MM.1S (cell line): ENCODE results near the gene MEFV.

Experiments
- DNase-seq: peaks from one replicate; pipeline ENCODE4 v3.0.0-alpha.2; 2015
- H2AFZ ChIP-seq: fragments of 300-600 bp; sonication (generic); 2 replicates; pipeline ENCODE4 v1.6.0; 2016; ENCODE audit warnings: antibody characterized with exemption, low read length
- H3F3A ChIP-seq: fragments of 300-600 bp; sonication (generic); 2 replicates; pipeline ENCODE4 v1.6.1; 2016; ENCODE audit warnings: mild to moderate bottlenecking, antibody characterized with exemption, low read length, moderate library complexity, mixed read lengths; ENCODE audit not compliant: insufficient read depth
- H3K27ac ChIP-seq: fragments of 300-600 bp; sonication (generic); 2 replicates; pipeline ENCODE4 v1.5.1; 2016; ENCODE audit warnings: mild to moderate bottlenecking, low read length
- H3K27me3 ChIP-seq: fragments of 300-600 bp; sonication (generic); replicated peaks from 2 replicates; pipeline ENCODE4 v1.6.0; 2016; ENCODE audit warnings: low read length; ENCODE audit not compliant: insufficient read depth
- H3K36me3 ChIP-seq: fragments of 300-600 bp; sonication (generic); replicated peaks from 2 replicates; pipeline ENCODE4 v1.6.1; 2016; ENCODE audit warnings: mild to moderate bottlenecking, low read length, mixed read lengths; ENCODE audit not compliant: insufficient read depth
- H3K4me1 ChIP-seq: fragments of 300-600 bp; sonication (generic); 2 replicates; pipeline ENCODE4 v1.6.1; 2016; ENCODE audit warnings: low read length, mixed read lengths
- H3K4me2 ChIP-seq: fragments of 300-600 bp; sonication (generic); 2 replicates; pipeline ENCODE4 v1.6.0; 2016; ENCODE audit warnings: low read depth, low read length
- H3K4me3 ChIP-seq: fragments of 300-600 bp; sonication (generic); 2 replicates; pipeline ENCODE4 v1.5.1; 2016; ENCODE audit warnings: low read length, mixed read lengths
- H3K79me2 ChIP-seq: fragments of 300-600 bp; sonication (generic); 2 replicates; pipeline ENCODE4 v1.6.1; 2016; ENCODE audit warnings: mixed run types, low read length, mixed read lengths
- H3K9ac ChIP-seq: fragments of 300-600 bp; sonication (generic); 2 replicates; pipeline ENCODE4 v1.6.1; 2016; ENCODE audit warnings: low read length, mixed read lengths
- H3K9me2 ChIP-seq: fragments of 300-600 bp; sonication (generic); replicated peaks from 2 replicates; pipeline ENCODE4 v1.6.1; 2016; ENCODE audit warnings: mild to moderate bottlenecking, low read length, mixed read lengths; ENCODE audit not compliant: insufficient read depth
- H3K9me3 ChIP-seq: fragments of 300-600 bp; sonication (generic); replicated peaks from 2 replicates; pipeline ENCODE4 v1.6.1; 2016; ENCODE audit warnings: mild to moderate bottlenecking, low read length, mixed read lengths; ENCODE audit not compliant: insufficient read depth
- H4K20me1 ChIP-seq: fragments of 300-600 bp; sonication (generic); 2 replicates; pipeline ENCODE4 v1.6.1; 2016; ENCODE audit warnings: mild to moderate bottlenecking, low read length, moderate library complexity, mixed read lengths; ENCODE audit not compliant: insufficient read depth
- EZH2 ChIP-seq: fragments of 300-600 bp; sonication (generic); optimal IDR thresholded peaks from 2 replicates; pipeline ENCODE3; 2017; ENCODE audit warnings: low read depth, mild to moderate bottlenecking, antibody characterized with exemption, low read length, mixed read lengths
- EZH2phosphoT487 ChIP-seq: fragments of 300-600 bp; sonication (generic); IDR thresholded peaks from 2 replicates; pipeline ENCODE4 v1.6.1; 2018; ENCODE audit warnings: antibody characterized with exemption, low read length
- TF ChIP-seq, protein P1 (sequence below): fragments of 300-600 bp; sonication (generic); IDR thresholded peaks from 2 replicates; pipeline ENCODE4 v1.5.1; 2016; ENCODE audit warnings: antibody characterized with exemption, low read length, mixed read lengths

The MEFV gene

DNA sequence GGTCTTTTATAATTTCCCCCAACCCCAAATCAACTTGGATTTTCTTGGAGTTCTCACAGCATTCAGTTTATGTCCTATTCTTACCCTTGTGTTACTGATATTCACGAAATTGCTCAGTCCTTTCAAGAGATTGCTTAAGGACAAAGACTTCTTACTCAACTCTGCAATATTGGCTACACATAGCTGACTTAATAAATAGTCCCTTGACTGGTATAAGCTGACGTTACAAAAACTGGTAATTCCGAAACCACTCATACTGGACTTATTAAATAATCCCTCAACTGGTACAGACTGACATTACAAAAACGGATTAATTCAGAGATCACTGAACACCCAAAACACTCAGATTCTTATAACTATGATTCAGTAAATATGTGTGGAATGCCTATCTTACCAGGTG, 47.9 kb upstream of the MEFV start:
- no peaks in the 10 kb centered on the region for H3F3A ChIP-seq
- no peak for DNase-seq
- no peak for TF ChIP-seq EZH2phosphoT487
- TF ChIP-seq EZH2 = no peak
- TF ChIP-seq, protein P1, sequence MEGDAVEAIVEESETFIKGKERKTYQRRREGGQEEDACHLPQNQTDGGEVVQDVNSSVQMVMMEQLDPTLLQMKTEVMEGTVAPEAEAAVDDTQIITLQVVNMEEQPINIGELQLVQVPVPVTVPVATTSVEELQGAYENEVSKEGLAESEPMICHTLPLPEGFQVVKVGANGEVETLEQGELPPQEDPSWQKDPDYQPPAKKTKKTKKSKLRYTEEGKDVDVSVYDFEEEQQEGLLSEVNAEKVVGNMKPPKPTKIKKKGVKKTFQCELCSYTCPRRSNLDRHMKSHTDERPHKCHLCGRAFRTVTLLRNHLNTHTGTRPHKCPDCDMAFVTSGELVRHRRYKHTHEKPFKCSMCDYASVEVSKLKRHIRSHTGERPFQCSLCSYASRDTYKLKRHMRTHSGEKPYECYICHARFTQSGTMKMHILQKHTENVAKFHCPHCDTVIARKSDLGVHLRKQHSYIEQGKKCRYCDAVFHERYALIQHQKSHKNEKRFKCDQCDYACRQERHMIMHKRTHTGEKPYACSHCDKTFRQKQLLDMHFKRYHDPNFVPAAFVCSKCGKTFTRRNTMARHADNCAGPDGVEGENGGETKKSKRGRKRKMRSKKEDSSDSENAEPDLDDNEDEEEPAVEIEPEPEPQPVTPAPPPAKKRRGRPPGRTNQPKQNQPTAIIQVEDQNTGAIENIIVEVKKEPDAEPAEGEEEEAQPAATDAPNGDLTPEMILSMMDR = no peak
- no peaks in the 10 kb centered on the region for H3K27me3 ChIP-seq
- H3K4me2 ChIP-seq = peak overlapping the region; percentile 89
- no peak overlapping the region for H3K9ac ChIP-seq
- no peaks in the 10 kb centered on the region for H3K9me2 ChIP-seq
- peaks cover 10% of the 10 kb centered on the region; the same call in 1 of the 2 replicates for H3K4me1 ChIP-seq
- H3K36me3 ChIP-seq = peaks cover 14% of the 10 kb centered on the region
- H3K4me3 ChIP-seq = peak overlapping the region; percentile 72
- H3K9me3 ChIP-seq = no peaks in the 10 kb centered on the region
- peak overlapping the region; percentile 91 for H2AFZ ChIP-seq
- H3K79me2 ChIP-seq = peaks cover 5% of the 10 kb centered on the region
- no peak overlapping the region for H3K27ac ChIP-seq
- H4K20me1 ChIP-seq = no peaks in the 10 kb centered on the region

DNA sequence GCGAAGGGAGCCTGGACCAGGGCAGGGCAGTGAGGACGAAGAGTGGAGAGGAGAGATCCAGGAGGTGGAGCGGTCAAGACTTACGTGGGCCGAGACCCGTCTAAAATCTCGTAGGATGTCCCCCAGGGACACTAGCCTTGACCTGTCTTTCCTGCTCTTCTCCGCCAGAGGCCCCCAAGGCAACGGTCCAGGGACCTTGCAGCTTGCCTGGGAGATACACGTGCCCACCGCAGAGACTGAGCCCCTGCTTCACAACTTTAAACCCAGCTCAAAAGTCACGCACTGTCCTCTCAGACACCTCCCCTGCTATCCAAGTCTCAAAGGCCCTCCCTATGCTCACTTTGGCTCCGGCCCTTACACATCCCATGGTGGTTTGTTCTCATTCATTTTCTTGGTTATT, 39.4 kb upstream of the MEFV start:
- Histone ChIP-seq H3K36me3 (peaks cover 8% of the 10 kb centered on the region), H3K9me3 (no peaks in the 10 kb centered on the region), H3K27me3 (no peaks in the 10 kb centered on the region), H3K9ac (no peak overlapping the region), H3K79me2 (no peaks in the 10 kb centered on the region), H3K9me2 (no peaks in the 10 kb centered on the region), H3K27ac (no peak overlapping the region), H3K4me2 (no peak overlapping the region), H3F3A (no peaks in the 10 kb centered on the region), H3K4me1 (no peaks in the 10 kb centered on the region), H3K4me3 (no peak overlapping the region), H4K20me1 (no peaks in the 10 kb centered on the region), H2AFZ (no peak overlapping the region)
- TF ChIP-seq, protein P1 = no peak
- TF ChIP-seq EZH2phosphoT487 = no peak
- TF ChIP-seq EZH2 = no peak
- DNase-seq = no peak

DNA sequence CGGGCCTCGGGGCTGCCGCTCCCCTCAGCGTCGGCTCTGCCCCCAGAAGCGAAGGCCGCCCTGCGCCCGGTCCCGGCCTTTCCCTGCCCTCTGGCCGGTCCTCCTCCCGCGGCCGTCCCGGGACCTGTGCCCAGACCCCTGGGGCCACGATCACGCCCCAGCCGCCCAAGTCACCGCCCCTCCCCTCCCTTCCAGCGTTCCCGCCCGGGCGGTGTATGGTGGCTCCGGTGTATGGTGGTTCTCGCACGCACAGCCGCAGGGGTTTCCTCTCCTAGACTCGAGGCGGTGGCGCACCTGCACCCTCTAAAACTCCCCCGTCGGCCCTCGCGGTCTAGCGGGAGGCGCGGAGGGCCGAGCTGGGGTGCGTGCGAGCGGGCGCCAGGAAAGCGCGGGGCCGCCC, 38.8 kb upstream of the MEFV start:
- peaks cover 14% of the 10 kb centered on the region for H3K36me3 ChIP-seq
- no peak overlapping the region for H2AFZ ChIP-seq
- H3K9ac ChIP-seq = no peak overlapping the region
- no peaks in the 10 kb centered on the region for H3F3A ChIP-seq
- no peaks in the 10 kb centered on the region for H3K79me2 ChIP-seq
- no peaks in the 10 kb centered on the region for H3K9me3 ChIP-seq
- H3K27me3 ChIP-seq = no peaks in the 10 kb centered on the region
- H3K4me1 ChIP-seq = no peaks in the 10 kb centered on the region
- H3K4me2 ChIP-seq = no peak overlapping the region
- DNase-seq = no peak
- H4K20me1 ChIP-seq = no peaks in the 10 kb centered on the region
- H3K9me2 ChIP-seq = no peaks in the 10 kb centered on the region
- H3K4me3 ChIP-seq = no peak overlapping the region
- no peak overlapping the region for H3K27ac ChIP-seq
- TF ChIP-seq EZH2phosphoT487 (no peak), EZH2 (no peak)
- TF ChIP-seq, protein P1 = no peak
